Endothelial cell of umbilical vein (primary cell): ENCODE results near the gene CLDN5. TPM values are rescaled to one million over a fixed set of nuclear protein-coding genes. Genes with fewer than 3 reads are reported as not detected.

Experiments
- BruUV-seq: library from RNA; stranded (reverse); fragments of 400-500 nt; replicated peaks from 2 replicates; lab custom pipeline; 2021; lab: Mats Ljungman, UMichigan
- CTCF ChIA-PET: fragments of 300-600, 350-600 bp; sonication (Branson Sonifier 250); formaldehyde crosslinking; loops from one replicate; lab custom pipeline; 2021; ENCODE audit warnings: antibody characterized with exemption, inconsistent platforms; lab: Charles Lee
- POLR2A ChIA-PET: fragments of 300-600, 350-600 bp; sonication (Branson Sonifier 250); formaldehyde crosslinking; loops from one replicate; lab custom pipeline; 2021; ENCODE audit warnings: antibody characterized with exemption, inconsistent platforms; lab: Charles Lee
- DNase-seq: peaks from one replicate; pipeline ENCODE4 v3.0.0-alpha.2; 2011; ENCODE audit warnings: low read depth, low spot score
- FAIRE-seq: peaks from 2 replicates; lab custom pipeline; 2011; peaks lifted over from hg19 to GRCh38; lab: Jason Lieb, UNC
- H2AFZ ChIP-seq: 2 replicates; pipeline ENCODE4 v1.6.0; 2012; ENCODE audit warnings: low read depth, low read length, control low read depth, inconsistent platforms
- H3K27ac ChIP-seq: 2 replicates; pipeline ENCODE4 v1.5.1; 2011; ENCODE audit warnings: low read depth, mild to moderate bottlenecking, control low read depth, low read length, moderate library complexity; ENCODE audit not compliant: insufficient read depth
- H3K27me3 ChIP-seq, 2 experiments: 2 replicates each; pipeline versions ENCODE4 v1.6.0 to v1.6.1; 2011; ENCODE audit warnings: low read length in 2 of 2, mixed read lengths in 1 of 2; ENCODE audit not compliant: control insufficient read depth in 2 of 2, insufficient read depth in 2 of 2
- H3K36me3 ChIP-seq, 2 experiments: 2 replicates in 1 of 2; 3 replicates in 1 of 2; pipeline ENCODE4 v1.5.1; 2011; ENCODE audit warnings: low read length in 2 of 2, mild to moderate bottlenecking in 1 of 2, moderate library complexity in 1 of 2; ENCODE audit not compliant: control insufficient read depth in 2 of 2, insufficient read depth in 2 of 2; ENCODE audit errors: extremely low read depth in 1 of 2
- H3K4me1 ChIP-seq: 3 replicates; pipeline ENCODE4 v1.5.1; 2011; ENCODE audit warnings: mild to moderate bottlenecking, low read length; ENCODE audit not compliant: control insufficient read depth, insufficient read depth; ENCODE audit errors: extremely low read depth
- H3K4me2 ChIP-seq: 2 replicates; pipeline ENCODE4 v1.6.1; 2011; ENCODE audit warnings: low read length, control low read depth, mixed read lengths; ENCODE audit not compliant: insufficient read depth
- H3K4me3 ChIP-seq, 3 experiments: fragments of 200-600 bp in 1 of 3; sonication (generic), shearing (Covaris generic) in 1 of 3; replicated peaks in 1 of 3; 2 replicates each; pipeline ENCODE4 v1.5.1; 2011 to 2016; ENCODE audit warnings: control low read depth in 3 of 3, low read length in 3 of 3, mild to moderate bottlenecking in 2 of 3, inconsistent platforms in 1 of 3, low read depth in 1 of 3, moderate library complexity in 1 of 3; ENCODE audit not compliant: insufficient read depth in 1 of 3
- H3K79me2 ChIP-seq: 2 replicates; pipeline ENCODE4 v1.6.0; 2012; ENCODE audit warnings: low read length, inconsistent platforms; ENCODE audit not compliant: control insufficient read depth, insufficient read depth
- H3K9ac ChIP-seq: replicated peaks from 2 replicates; pipeline ENCODE3; 2011; ENCODE audit warnings: low read length, control low read depth; ENCODE audit not compliant: insufficient read depth; ENCODE audit errors: extremely low read depth
- H3K9me1 ChIP-seq: replicated peaks from 3 replicates; pipeline ENCODE4 v1.6.0; 2011; ENCODE audit warnings: mild to moderate bottlenecking, low read length; ENCODE audit not compliant: control insufficient read depth, insufficient read depth; ENCODE audit errors: extremely low read depth
- H3K9me3 ChIP-seq: replicated peaks from 2 replicates; pipeline ENCODE4 v1.5.1; 2012; ENCODE audit warnings: low read length, inconsistent platforms; ENCODE audit not compliant: control insufficient read depth, insufficient read depth
- H4K20me1 ChIP-seq: replicated peaks from 2 replicates; pipeline ENCODE3; 2011; ENCODE audit warnings: mild to moderate bottlenecking, low read length; ENCODE audit not compliant: control insufficient read depth, insufficient read depth; ENCODE audit errors: extremely low read depth
- EZH2 ChIP-seq: IDR thresholded peaks from 2 replicates; pipeline ENCODE4 v1.6.1; 2012; ENCODE audit warnings: borderline replicate concordance, low read depth, mild to moderate bottlenecking, moderate library complexity, low read length, inconsistent platforms; ENCODE audit not compliant: severe bottlenecking
- FOS ChIP-seq: IDR thresholded peaks from 2 replicates; pipeline ENCODE4 v1.6.1; 2011; ENCODE audit warnings: mild to moderate bottlenecking, low read length, moderate library complexity, borderline replicate concordance; ENCODE audit not compliant: insufficient read depth
- GATA2 ChIP-seq: IDR thresholded peaks from 2 replicates; pipeline ENCODE4 v1.7.0; 2011; ENCODE audit warnings: low read depth, mild to moderate bottlenecking, moderate library complexity, mixed read lengths, low read length; ENCODE audit not compliant: insufficient read length, insufficient read depth
- JUN ChIP-seq: IDR thresholded peaks from 2 replicates; pipeline ENCODE4 v1.6.1; 2011; ENCODE audit warnings: borderline replicate concordance, low read depth; ENCODE audit not compliant: insufficient read length, insufficient read depth
- MYC ChIP-seq: IDR thresholded peaks from one replicate; pipeline ENCODE4 v1.6.1; 2011; ENCODE audit warnings: mild to moderate bottlenecking, low read depth, low read length
- POLR2A ChIP-seq: IDR thresholded peaks from 2 replicates; pipeline ENCODE4 v1.6.1; 2012; ENCODE audit warnings: low read depth, mild to moderate bottlenecking, control low read depth, low read length
- POLR2AphosphoS5 ChIP-seq: IDR thresholded peaks from 2 replicates; pipeline ENCODE4 v1.6.1; 2012; ENCODE audit warnings: low read depth, mild to moderate bottlenecking, control low read depth, low read length, moderate library complexity; ENCODE audit not compliant: insufficient read depth
- dilution Hi-C: fragments of 300-500 bp; cut with MboI; formaldehyde crosslinking; loops from one replicate; pipeline ENCODE4 v1.15.0; 2019; ENCODE audit warnings: low sequenced_read_pairs; ENCODE audit not compliant: extremely low pct_ligation_motif_present
- intact Hi-C: fragments of 100-400 bp; cut with micrococcal nuclease; formaldehyde crosslinking; loops from one replicate; pipeline ENCODE4 v1.10.0; 2022
- polyA plus RNA-seq, 4 experiments: library from polyadenylated mRNA; depleted of rRNA in 3 of 4; stranded (reverse) in 3 of 4; unstranded in 1 of 4; fragments of >200 nt; gene quantifications; 2 replicates each; pipeline versions ENCODE4 v1.2.1 to v1.2.3, GENCODE V29; 2011 to 2012; ENCODE audit warnings: missing spikeins in 1 of 4
- total RNA-seq: library from RNA; stranded (reverse); gene quantifications from 2 replicates; pipeline ENCODE4 v1.2.3, GENCODE V29; 2021
- TF ChIP-seq, protein P1 (sequence below), 2 donors: IDR thresholded peaks; 1 replicate in 1 of 2; 2 replicates in 1 of 2; pipeline ENCODE4 v1.5.1; 2011; ENCODE audit warnings: low read length in 2 of 2, mild to moderate bottlenecking in 2 of 2, moderate library complexity in 2 of 2, control low read depth in 1 of 2, inconsistent platforms in 1 of 2, low read depth in 1 of 2; ENCODE audit not compliant: insufficient read depth in 1 of 2; ENCODE audit errors: extremely low read depth in 1 of 2
- TF ChIP-seq, protein P2 (sequence below): IDR thresholded peaks from 2 replicates; pipeline ENCODE4 v1.6.1; 2011; ENCODE audit not compliant: insufficient read depth, insufficient read length

Gene CLDN5
- total and polyA plus RNA-seq, 2 donors (not counting 3 experiments of a cell fraction or from before 2014, with no cell fraction given), result 198 to 252 TPM

DNA sequence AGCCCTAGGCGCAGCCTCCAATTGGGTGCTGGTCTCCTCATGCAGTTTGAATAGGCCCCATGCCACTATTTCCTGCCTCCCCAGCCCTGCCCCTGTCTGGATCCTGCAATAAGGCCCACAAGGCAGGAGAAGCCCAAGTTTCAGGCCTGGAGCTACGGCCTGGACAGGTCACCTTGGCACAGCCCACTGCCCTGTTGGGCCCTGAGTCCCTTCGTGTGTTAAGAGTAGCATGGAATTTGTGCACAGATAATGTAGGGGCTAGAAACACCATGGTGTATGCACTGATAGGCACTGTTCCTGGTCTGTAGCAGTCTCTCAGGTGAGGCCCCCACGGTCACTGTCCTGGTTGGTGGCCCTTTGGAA, 24.3 kb downstream of the CLDN5 start:
- Histone ChIP-seq H3K9ac (no peak overlapping the region), H3K4me2 (no peak overlapping the region), H3K27ac (no peak overlapping the region), H3K79me2 (no peaks in the 10 kb centered on the region), H3K4me3 (no peak overlapping the region), H2AFZ (no peak overlapping the region), H3K4me1 (no peaks in the 10 kb centered on the region), H3K27me3 (no peaks in the 10 kb centered on the region), H3K9me1 (no peaks in the 10 kb centered on the region), H4K20me1 (no peaks in the 10 kb centered on the region), H3K36me3 (peaks cover 0 to 2% of the 10 kb centered on the region in 2 experiments), H3K9me3 (no peaks in the 10 kb centered on the region)
- ChIA-PET CTCF (no interaction called here), POLR2A (no interaction called here)
- no TSS peak for BruUV-seq
- intact Hi-C loops (no loop called here), dilution Hi-C loops (no loop called here)
- DNase-seq, result no peak
- no peak for TF ChIP-seq MYC
- TF ChIP-seq, protein P1, sequence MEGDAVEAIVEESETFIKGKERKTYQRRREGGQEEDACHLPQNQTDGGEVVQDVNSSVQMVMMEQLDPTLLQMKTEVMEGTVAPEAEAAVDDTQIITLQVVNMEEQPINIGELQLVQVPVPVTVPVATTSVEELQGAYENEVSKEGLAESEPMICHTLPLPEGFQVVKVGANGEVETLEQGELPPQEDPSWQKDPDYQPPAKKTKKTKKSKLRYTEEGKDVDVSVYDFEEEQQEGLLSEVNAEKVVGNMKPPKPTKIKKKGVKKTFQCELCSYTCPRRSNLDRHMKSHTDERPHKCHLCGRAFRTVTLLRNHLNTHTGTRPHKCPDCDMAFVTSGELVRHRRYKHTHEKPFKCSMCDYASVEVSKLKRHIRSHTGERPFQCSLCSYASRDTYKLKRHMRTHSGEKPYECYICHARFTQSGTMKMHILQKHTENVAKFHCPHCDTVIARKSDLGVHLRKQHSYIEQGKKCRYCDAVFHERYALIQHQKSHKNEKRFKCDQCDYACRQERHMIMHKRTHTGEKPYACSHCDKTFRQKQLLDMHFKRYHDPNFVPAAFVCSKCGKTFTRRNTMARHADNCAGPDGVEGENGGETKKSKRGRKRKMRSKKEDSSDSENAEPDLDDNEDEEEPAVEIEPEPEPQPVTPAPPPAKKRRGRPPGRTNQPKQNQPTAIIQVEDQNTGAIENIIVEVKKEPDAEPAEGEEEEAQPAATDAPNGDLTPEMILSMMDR (IDR thresholded peaks at IDR 0.05; ENCODE audit: extremely low read depth in 1 of 2, insufficient read depth in 1 of 2, low read depth in 1 of 2, low read length in 2 of 2), result no peak
- no peak for TF ChIP-seq GATA2
- no peak for TF ChIP-seq POLR2A
- TF ChIP-seq POLR2AphosphoS5, result no peak
- no peak for TF ChIP-seq EZH2
- TF ChIP-seq, protein P2, sequence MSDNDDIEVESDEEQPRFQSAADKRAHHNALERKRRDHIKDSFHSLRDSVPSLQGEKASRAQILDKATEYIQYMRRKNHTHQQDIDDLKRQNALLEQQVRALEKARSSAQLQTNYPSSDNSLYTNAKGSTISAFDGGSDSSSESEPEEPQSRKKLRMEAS, result no peak
- TF ChIP-seq FOS, result no peak
- TF ChIP-seq JUN, result no peak
- no peak for FAIRE-seq
